IPS-18a (cell line): ENCODE results near the gene KATNB1.

Source experiments
- H3K27ac ChIP-seq: one replicate; pipeline ENCODE4 v1.5.1; 2013; ENCODE audit warnings: low read length
- H3K27me3 ChIP-seq: one replicate; pipeline ENCODE4 v1.6.1; 2013; ENCODE audit warnings: mild to moderate bottlenecking, low read length; ENCODE audit not compliant: control insufficient read depth, insufficient read depth
- H3K36me3 ChIP-seq: one replicate; pipeline ENCODE4 v1.6.1; 2013; ENCODE audit warnings: low read depth, low read length; ENCODE audit not compliant: control insufficient read depth
- H3K4me1 ChIP-seq: one replicate; pipeline ENCODE4 v1.6.1; 2013; ENCODE audit warnings: low read depth, low read length; ENCODE audit not compliant: control insufficient read depth
- H3K4me3 ChIP-seq: one replicate; pipeline ENCODE4 v1.5.1; 2013; ENCODE audit warnings: low read length
- H3K9ac ChIP-seq: one replicate; pipeline ENCODE4 v1.6.1; 2013; ENCODE audit warnings: mild to moderate bottlenecking, low read length, moderate library complexity
- H3K9me3 ChIP-seq: one replicate; pipeline ENCODE4 v1.6.1; 2013; ENCODE audit warnings: low read depth, low read length; ENCODE audit not compliant: control insufficient read depth

Gene KATNB1

GRCh38 chr16:57747996-57748395, 12.4 kb downstream of the KATNB1 start:
- Histone ChIP-seq H3K9ac (no peak overlapping the region), H3K27me3 (no peaks in the 10 kb centered on the region), H3K9me3 (no peaks in the 10 kb centered on the region), H3K4me1 (no peaks in the 10 kb centered on the region), H3K36me3 (peaks cover 11% of the 10 kb centered on the region), H3K27ac (no peak overlapping the region), H3K4me3 (no peak overlapping the region)

- Histone ChIP-seq H3K27me3 (no peaks in the 10 kb centered on the region), H3K4me1 (no peaks in the 10 kb centered on the region), H3K36me3 (peaks cover 11% of the 10 kb centered on the region), H3K4me3 (no peak overlapping the region), H3K9ac (no peak overlapping the region), H3K27ac (no peak overlapping the region), H3K9me3 (no peaks in the 10 kb centered on the region)
Measured at GRCh38 chr16:57748596-57748995, 13.0 kb downstream of the KATNB1 start.

GRCh38 chr16:57749101-57749692, 13.6 kb downstream of the KATNB1 start:
- H3K4me3 ChIP-seq = no peak overlapping the region
- no peaks in the 10 kb centered on the region for H3K9me3 ChIP-seq
- H3K27ac ChIP-seq = no peak overlapping the region
- H3K9ac ChIP-seq = no peak overlapping the region
- peaks cover 11% of the 10 kb centered on the region for H3K36me3 ChIP-seq
- no peaks in the 10 kb centered on the region for H3K27me3 ChIP-seq
- no peaks in the 10 kb centered on the region for H3K4me1 ChIP-seq

GRCh38 chr16:57749856-57750452, 14.4 kb downstream of the KATNB1 start:
- no peak overlapping the region for H3K4me3 ChIP-seq
- H3K9me3 ChIP-seq = no peaks in the 10 kb centered on the region
- no peaks in the 10 kb centered on the region for H3K4me1 ChIP-seq
- H3K9ac ChIP-seq = no peak overlapping the region
- H3K27me3 ChIP-seq = no peaks in the 10 kb centered on the region
- H3K36me3 ChIP-seq = peaks cover 11% of the 10 kb centered on the region
- H3K27ac ChIP-seq = no peak overlapping the region

GRCh38 chr16:57750796-57751538, 15.4 kb downstream of the KATNB1 start:
- Histone ChIP-seq H3K9ac (no peak overlapping the region), H3K27ac (no peak overlapping the region), H3K27me3 (no peaks in the 10 kb centered on the region), H3K4me1 (no peaks in the 10 kb centered on the region), H3K36me3 (peaks cover 19% of the 10 kb centered on the region), H3K4me3 (no peak overlapping the region), H3K9me3 (no peaks in the 10 kb centered on the region)

- Histone ChIP-seq H3K4me3 (no peak overlapping the region), H3K9me3 (no peaks in the 10 kb centered on the region), H3K36me3 (peaks cover 23% of the 10 kb centered on the region), H3K4me1 (no peaks in the 10 kb centered on the region), H3K27ac (no peak overlapping the region), H3K9ac (no peak overlapping the region), H3K27me3 (no peaks in the 10 kb centered on the region)
Measured at GRCh38 chr16:57751539-57752202, 16.1 kb downstream of the KATNB1 start.

GRCh38 chr16:57752203-57752580, 16.6 kb downstream of the KATNB1 start:
- Histone ChIP-seq H3K9ac (no peak overlapping the region), H3K36me3 (peaks cover 23% of the 10 kb centered on the region), H3K4me3 (no peak overlapping the region), H3K27me3 (no peaks in the 10 kb centered on the region), H3K4me1 (no peaks in the 10 kb centered on the region), H3K9me3 (no peaks in the 10 kb centered on the region), H3K27ac (no peak overlapping the region)

GRCh38 chr16:57752581-57753447, 17.2 kb downstream of the KATNB1 start:
- Histone ChIP-seq H3K36me3 (peaks cover 23% of the 10 kb centered on the region), H3K27me3 (no peaks in the 10 kb centered on the region), H3K4me1 (no peaks in the 10 kb centered on the region), H3K9ac (no peak overlapping the region), H3K9me3 (no peaks in the 10 kb centered on the region), H3K4me3 (no peak overlapping the region), H3K27ac (no peak overlapping the region)

GRCh38 chr16:57753448-57754353, 18.1 kb downstream of the KATNB1 start:
- Histone ChIP-seq H3K9me3 (no peaks in the 10 kb centered on the region), H3K4me3 (no peak overlapping the region), H3K9ac (no peak overlapping the region), H3K27ac (no peak overlapping the region), H3K4me1 (no peaks in the 10 kb centered on the region), H3K36me3 (peaks cover 23% of the 10 kb centered on the region), H3K27me3 (no peaks in the 10 kb centered on the region)

- H3K4me3 ChIP-seq = no peak overlapping the region
- H3K36me3 ChIP-seq = peaks cover 23% of the 10 kb centered on the region
- no peak overlapping the region for H3K27ac ChIP-seq
Measured at GRCh38 chr16:57754354-57755060, 18.9 kb downstream of the KATNB1 start.

More at GRCh38 chr16:57754354-57755060, 18.9 kb downstream of the KATNB1 start:
- no peak overlapping the region for H3K9ac ChIP-seq
- no peaks in the 10 kb centered on the region for H3K9me3 ChIP-seq
- H3K4me1 ChIP-seq = no peaks in the 10 kb centered on the region
- no peaks in the 10 kb centered on the region for H3K27me3 ChIP-seq
